Retina (tissue), 1 donor: ENCODE measurements around the gene PRSS2.

Experiments used
- DNase-seq: peaks from one replicate; pipeline ENCODE4 v3.0.0-alpha.2; 2016

The PRSS2 gene

DNA sequence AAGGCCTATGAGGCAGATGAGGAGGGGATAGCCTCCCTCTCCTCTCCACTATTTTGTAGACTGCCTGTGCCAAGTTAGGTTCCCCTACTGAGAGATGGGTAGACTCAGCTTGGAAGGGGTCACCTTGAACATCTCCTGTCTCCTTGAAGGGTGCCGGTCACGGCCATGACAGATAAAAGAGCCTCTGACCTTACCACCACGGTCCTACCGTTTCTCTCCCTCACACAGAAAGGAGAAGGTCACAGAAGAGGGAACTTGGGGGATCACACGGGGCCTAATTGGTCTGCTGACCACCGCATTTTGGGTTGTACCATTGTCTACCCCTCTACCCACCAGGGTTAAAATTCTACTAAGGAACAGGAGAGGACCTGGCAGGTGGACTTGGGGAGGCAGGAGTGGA, 17.0 kb downstream of the PRSS2 start:
- DNase-seq, result no peak

DNA sequence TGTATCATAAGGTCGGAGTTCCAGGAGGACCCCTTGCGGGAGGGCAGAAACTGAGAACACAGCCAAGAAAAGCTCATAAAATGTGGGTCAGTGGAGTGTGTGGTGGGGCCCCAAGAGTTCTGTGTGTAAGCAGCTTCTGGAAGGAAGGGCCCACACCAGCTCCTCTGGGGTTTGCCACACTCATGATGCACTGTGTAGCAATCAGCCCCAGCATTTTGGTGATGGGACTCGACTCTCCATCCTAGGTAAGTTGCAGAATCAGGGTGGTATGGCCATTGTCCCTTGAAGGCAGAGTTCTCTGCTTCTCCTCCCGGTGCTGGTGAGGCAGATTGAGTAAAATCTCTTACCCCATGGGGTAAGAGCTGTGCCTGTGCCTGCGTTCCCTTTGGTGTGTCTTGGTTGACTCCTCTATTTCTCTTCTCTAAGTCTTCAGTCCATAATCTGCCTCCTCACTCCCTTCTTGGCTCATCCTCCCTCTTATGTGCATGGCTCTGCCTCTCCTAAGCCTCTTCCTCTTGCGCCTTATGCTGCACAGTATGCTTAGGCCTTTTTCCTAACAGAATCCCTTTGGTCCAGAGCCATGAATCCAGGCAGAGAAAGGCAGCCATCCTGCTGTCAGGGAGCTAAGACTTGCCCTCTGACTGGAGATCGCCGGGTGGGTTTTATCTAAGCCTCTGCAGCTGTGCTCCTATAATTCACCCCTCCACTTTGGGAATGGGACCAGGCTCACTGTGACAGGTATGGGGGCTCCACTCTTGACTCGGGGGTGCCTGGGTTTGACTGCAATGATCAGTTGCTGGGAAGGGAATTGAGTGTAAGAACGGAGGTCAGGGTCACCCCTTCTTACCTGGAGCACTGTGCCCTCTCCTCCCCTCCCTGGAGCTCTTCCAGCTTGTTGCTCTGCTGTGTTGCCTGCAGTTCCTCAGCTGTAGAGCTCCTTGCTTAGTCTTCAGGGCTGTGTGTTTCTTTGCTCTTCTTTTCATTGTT, 17.8 kb downstream of the PRSS2 start:
- no peak for DNase-seq

DNA sequence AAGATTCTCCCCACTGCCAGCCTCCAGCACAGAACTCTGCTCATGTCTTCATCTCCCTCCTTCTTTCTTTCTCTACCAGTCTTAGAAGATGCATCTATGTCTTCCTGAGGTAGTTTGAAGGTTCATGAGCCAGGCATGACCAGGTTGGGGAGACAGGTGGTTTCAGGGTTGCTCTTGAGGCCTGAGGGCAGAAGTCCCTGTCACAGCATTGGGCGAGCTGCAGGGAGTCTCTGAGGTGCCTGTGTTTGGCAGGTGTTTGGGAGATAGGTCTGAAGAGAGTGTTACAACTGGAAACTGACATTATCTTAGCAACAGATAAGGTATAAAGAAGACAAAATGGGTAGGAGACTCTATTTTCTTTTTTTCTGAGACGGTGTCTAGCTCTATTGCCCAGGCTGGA, 18.7 kb downstream of the PRSS2 start:
- no peak for DNase-seq

DNA sequence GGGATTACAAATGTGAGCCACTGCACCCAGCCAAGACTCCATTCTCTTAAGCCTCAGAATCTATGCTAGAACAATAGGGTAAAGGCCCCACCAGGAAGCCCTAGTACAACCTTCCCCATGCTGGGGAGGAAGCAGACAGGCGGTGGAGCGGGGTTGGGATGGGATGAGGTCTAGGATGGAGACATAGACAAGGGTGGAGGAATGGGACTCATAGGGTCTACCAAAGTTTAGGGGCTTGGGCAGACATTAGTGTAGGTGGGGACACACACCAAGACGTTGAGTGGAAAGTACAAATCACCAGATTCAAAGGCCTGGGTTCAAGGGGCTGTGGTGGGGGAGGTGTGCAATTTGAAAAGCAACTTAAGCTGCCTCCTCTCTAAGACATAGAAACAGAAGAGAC, 19.3 kb downstream of the PRSS2 start:
- DNase-seq, result no peak

DNA sequence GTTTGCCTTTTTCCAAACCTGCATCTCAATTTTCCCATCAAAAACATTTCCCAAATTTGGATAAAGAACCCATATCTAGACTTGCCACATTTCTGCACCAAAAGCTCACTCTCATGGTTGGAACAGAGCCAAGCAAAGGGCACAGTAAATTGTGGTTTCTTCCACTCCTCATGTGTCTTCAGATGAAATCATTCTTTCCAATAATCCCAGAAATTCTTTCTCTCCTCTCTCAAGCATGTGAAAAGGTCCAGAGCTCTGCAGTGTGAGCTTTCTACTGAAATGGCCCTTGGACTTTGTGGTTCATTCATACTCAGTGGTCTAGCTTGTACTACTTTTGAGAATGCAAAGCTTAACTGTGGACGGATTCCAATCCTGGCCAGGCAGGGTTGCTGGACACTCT, 19.8 kb downstream of the PRSS2 start:
- no peak for DNase-seq

DNA sequence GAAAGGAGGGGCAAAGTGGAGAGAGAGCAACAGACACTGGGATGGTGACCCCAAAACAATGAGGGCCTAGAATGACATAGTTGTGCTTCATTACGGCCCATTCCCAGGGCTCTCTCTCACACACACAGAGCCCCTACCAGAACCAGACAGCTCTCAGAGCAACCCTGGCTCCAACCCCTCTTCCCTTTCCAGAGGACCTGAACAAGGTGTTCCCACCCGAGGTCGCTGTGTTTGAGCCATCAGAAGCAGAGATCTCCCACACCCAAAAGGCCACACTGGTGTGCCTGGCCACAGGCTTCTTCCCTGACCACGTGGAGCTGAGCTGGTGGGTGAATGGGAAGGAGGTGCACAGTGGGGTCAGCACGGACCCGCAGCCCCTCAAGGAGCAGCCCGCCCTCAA, 20.7 kb downstream of the PRSS2 start:
- DNase-seq, result no peak

DNA sequence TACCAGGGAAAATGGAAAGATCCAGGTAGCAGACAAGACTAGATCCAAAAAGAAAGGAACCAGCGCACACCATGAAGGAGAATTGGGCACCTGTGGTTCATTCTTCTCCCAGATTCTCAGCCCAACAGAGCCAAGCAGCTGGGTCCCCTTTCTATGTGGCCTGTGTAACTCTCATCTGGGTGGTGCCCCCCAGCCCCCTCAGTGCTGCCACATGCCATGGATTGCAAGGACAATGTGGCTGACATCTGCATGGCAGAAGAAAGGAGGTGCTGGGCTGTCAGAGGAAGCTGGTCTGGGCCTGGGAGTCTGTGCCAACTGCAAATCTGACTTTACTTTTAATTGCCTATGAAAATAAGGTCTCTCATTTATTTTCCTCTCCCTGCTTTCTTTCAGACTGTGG, 21.4 kb downstream of the PRSS2 start:
- DNase-seq, result no peak

DNA sequence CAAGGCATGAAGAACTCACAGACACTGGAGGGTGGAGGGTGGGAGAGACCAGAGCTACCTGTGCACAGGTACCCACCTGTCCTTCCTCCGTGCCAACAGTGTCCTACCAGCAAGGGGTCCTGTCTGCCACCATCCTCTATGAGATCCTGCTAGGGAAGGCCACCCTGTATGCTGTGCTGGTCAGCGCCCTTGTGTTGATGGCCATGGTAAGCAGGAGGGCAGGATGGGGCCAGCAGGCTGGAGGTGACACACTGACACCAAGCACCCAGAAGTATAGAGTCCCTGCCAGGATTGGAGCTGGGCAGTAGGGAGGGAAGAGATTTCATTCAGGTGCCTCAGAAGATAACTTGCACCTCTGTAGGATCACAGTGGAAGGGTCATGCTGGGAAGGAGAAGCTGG, 21.8 kb downstream of the PRSS2 start:
- DNase-seq, result no peak

DNA sequence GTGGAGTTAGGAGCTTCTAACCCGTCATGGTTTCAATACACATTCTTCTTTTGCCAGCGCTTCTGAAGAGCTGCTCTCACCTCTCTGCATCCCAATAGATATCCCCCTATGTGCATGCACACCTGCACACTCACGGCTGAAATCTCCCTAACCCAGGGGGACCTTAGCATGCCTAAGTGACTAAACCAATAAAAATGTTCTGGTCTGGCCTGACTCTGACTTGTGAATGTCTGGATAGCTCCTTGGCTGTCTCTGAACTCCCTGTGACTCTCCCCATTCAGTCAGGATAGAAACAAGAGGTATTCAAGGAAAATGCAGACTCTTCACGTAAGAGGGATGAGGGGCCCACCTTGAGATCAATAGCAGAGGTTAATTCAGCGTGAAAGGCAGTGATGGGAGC, 22.4 kb downstream of the PRSS2 start:
- DNase-seq, result no peak

DNA sequence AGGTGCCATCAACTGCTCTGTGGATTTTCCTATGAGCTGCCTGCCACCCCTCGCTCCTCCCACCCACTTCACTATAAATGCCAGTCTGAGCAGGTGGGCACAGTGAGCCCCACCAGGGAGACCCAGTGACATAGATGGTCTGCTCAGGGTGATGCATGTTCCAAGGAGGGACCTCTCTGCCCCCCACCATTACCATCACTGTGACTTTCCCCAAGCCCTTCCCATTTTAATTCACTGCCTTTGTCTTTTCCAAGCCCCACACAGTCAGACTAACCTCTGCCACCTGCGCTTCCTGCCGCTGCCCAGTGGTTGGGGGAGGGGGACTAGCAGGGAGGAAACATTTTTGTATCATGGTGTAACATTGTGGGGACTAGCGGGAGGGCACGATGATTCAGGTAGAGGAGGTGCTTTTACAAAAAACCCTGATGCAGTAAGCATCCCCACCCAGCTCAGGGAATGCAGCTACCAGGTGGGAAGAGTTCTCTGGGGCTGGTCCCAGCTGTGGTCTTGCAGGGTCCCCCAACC, 24.6 kb downstream of the PRSS2 start:
- DNase-seq, result no peak

DNA sequence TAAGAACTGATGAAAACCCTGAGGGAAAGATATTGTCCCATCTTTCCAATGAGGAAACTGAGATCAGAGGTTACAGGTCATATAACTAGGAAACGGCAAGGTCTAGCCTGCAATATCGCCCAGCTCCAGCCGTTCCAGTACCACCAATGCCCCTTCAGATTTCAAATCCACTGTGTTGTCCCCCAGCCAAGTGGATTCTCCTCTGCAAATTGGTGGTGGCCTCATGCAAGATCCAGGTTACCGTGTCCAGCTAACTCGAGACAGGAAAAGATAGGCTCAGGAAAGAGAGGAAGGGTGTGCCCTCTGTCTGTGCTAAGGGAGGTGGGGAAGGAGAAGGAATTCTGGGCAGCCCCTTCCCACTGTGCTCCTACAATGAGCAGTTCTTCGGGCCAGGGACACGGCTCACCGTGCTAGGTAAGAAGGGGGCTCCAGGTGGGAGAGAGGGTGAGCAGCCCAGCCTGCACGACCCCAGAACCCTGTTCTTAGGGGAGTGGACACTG, 25.3 kb downstream of the PRSS2 start:
- DNase-seq, result peak; percentile 32

DNA sequence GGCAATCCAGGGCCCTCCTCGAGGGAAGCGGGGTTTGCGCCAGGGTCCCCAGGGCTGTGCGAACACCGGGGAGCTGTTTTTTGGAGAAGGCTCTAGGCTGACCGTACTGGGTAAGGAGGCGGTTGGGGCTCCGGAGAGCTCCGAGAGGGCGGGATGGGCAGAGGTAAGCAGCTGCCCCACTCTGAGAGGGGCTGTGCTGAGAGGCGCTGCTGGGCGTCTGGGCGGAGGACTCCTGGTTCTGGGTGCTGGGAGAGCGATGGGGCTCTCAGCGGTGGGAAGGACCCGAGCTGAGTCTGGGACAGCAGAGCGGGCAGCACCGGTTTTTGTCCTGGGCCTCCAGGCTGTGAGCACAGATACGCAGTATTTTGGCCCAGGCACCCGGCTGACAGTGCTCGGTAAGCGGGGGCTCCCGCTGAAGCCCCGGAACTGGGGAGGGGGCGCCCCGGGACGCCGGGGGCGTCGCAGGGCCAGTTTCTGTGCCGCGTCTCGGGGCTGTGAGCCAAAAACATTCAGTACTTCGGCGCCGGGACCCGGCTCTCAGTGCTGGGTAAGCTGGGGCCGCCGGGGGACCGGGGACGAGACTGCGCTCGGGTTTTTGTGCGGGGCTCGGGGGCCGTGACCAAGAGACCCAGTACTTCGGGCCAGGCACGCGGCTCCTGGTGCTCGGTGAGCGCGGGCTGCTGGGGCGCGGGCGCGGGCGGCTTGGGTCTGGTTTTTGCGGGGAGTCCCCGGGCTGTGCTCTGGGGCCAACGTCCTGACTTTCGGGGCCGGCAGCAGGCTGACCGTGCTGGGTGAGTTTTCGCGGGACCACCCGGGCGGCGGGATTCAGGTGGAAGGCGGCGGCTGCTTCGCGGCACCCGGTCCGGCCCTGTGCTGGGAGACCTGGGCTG, 26.0 kb downstream of the PRSS2 start:
- DNase-seq, result peak; percentile 63

DNA sequence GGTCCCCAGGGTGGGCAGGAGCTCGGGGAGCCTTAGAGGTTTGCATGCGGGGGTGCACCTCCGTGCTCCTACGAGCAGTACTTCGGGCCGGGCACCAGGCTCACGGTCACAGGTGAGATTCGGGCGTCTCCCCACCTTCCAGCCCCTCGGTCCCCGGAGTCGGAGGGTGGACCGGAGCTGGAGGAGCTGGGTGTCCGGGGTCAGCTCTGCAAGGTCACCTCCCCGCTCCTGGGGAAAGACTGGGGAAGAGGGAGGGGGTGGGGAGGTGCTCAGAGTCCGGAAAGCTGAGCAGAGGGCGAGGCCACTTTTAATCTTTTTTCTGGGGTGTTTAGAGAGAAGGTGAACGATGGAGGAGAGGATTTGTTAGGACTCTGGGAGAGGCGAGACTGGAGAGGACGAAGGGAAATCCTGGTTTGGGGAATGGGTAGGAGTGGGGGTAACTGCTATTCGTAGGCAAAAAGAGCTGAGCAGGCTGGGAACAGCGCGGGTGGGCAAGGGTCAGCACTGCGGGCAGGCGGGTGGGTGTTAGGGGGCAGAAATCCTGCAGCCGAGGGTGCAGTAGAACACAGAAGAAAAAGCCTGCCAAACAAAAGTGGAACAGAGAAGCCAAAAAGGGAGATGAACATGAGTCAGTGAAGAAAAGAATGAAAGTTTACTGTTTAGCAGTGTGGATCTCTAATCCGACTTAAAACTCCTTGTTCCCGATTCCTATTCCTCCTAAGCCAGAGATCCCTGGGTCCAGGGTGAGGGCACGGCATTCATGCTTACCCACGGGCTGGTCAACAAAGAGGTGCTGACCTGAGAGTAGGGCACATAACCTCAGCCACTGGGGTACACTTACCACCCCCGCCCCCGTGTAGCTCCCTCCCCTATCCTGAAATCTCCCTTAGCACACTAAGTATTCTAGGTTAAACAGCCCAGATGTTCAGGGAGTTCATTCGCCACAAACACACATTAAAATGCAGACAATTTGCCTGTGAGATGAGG, 26.9 kb downstream of the PRSS2 start:
- peak; percentile 46 for DNase-seq

DNA sequence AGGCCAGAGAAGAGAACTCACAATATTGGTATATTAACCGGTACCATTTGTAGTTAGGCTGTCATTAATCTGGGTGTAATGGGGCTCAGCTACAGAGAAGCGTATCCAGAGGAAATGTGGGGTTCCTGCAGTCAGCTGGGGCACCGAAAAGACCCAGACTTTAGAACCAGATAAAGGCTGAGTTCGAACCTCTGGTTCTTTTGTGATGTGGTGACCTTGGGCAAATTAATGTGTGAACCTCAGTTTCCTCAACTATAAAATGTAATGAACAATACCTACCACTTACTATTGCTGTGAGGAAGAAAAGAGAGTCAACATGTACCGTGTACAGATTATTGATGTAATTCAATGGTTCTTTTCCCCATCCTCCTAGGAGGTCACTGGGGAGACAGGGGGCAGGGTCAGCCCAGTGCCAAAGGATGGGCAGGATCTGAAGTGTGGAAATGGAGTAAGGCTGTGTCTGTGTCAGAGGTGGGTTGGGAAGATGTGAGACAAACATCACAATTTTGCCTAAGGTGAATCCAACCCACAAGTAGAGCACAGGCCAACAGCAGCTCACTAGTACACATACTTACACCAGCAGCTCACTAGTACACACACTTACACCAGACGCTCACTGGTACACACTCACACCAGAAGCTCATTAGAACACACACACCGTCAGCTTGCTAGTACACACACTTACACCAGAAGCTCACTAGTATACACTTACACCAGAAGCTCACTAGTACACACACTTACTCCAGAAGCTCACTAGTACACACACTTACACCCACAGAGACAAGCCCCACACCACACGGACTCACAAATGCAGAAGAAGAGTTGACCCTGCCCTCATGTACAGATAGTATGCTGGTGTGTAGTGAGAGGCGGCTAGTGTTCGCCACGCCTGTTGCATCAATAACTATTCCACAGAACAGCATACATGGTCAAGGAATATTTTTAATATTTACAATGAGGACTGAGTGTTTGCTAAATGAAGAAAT, 28.0 kb downstream of the PRSS2 start:
- DNase-seq, result no peak

DNA sequence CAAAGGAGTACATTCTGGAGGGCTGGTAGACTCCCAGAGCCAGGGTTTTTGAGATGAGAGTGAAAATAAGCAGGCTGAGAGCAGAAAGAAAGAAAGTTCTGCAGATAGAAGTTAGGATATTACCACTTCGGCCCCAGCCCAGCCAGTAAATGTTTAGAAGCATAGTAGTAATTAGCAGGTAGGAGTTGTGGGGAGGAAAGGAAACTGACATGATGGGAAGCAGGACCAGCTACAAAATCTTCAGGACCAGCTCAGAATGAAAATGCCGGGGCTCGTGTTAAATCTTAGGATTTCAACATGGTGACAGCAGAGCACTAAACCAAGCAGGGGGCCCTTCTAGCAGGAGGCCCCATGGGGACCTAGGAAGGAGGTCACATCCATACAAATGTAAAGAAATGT, 28.7 kb downstream of the PRSS2 start:
- no peak for DNase-seq

DNA sequence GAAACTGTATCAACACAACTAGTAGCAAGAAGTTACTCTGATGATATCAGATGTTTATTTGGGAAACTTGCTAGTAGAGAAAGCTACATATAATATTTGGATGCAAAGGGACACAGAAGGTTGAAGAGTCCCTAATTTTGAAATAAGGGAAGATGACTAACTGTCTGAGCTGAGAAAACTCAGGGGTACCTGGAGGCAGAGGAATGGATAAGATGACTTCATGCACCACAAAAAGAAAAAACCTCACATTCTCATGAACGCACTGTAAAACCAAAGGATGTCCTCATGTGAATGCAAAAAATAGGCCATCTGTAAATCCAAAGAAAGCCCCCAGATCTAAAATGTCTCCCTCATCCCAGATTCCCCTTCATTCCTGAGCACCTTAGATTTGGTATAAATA, 29.3 kb downstream of the PRSS2 start:
- no peak for DNase-seq

DNA sequence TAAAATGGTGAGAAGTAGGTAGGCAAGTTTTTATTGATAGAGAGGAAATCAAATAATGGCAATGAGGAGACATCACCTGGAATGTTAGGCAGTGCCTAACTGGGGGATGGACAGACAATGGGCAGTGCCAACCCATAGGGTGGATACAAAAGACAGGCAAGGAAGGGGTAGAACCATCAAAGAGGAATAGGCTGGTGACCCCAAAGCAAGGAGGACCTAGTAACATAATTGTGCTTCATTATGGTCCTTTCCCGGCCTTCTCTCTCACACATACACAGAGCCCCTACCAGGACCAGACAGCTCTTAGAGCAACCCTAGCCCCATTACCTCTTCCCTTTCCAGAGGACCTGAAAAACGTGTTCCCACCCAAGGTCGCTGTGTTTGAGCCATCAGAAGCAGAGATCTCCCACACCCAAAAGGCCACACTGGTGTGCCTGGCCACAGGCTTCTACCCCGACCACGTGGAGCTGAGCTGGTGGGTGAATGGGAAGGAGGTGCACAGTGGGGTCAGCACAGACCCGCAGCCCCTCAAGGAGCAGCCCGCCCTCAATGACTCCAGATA, 30.0 kb downstream of the PRSS2 start:
- no peak for DNase-seq

DNA sequence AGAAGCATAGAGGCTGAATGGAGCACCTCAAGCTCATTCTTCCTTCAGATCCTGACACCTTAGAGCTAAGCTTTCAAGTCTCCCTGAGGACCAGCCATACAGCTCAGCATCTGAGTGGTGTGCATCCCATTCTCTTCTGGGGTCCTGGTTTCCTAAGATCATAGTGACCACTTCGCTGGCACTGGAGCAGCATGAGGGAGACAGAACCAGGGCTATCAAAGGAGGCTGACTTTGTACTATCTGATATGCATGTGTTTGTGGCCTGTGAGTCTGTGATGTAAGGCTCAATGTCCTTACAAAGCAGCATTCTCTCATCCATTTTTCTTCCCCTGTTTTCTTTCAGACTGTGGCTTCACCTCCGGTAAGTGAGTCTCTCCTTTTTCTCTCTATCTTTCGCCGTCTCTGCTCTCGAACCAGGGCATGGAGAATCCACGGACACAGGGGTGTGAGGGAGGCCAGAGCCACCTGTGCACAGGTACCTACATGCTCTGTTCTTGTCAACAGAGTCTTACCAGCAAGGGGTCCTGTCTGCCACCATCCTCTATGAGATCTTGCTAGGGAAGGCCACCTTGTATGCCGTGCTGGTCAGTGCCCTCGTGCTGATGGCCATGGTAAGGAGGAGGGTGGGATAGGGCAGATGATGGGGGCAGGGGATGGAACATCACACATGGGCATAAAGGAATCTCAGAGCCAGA, 31.0 kb downstream of the PRSS2 start:
- no peak for DNase-seq

DNA sequence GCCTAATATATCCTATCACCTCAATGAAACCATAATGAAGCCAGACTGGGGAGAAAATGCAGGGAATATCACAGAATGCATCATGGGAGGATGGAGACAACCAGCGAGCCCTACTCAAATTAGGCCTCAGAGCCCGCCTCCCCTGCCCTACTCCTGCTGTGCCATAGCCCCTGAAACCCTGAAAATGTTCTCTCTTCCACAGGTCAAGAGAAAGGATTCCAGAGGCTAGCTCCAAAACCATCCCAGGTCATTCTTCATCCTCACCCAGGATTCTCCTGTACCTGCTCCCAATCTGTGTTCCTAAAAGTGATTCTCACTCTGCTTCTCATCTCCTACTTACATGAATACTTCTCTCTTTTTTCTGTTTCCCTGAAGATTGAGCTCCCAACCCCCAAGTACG, 31.5 kb downstream of the PRSS2 start:
- no peak for DNase-seq

DNA sequence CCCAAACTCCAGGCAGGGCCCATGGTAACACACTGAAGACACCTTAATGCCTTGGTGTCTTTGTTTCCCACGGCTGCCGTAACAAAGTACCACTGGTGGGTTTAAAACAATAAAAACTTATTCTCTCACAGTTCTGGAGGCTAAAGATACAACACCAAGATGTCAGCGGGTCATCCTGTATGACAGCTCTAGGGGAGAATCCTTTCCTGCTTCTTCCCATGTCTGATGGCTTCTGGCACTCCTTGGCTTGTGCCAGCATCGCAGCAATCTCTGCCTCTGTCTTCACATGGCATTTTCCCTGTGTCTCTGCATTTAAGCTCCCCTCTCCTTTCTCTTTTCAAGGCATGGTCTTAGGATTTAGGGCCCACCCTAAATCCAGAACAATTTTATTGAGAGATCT, 33.1 kb downstream of the PRSS2 start:
- DNase-seq, result no peak
